Measurements from ENCODE around the gene FRMD5.
"Not testable (repeated sequence)": the region's sequence is repeated elsewhere in the genome, so short reads cannot be mapped to it uniquely, and the experiment has no call there.

FRMD5 gene

GRCh38 chr15:44195151-44195740 lies at the start of gene FRMD5:
TSS of gene FRMD5 (minus strand) at chr15:44195271.
- DNase-seq (ENCODE audit: low spot score), result peak; percentile 95

- DNase-seq (ENCODE audit: low spot score), result no peak
Measured at GRCh38 chr15:44243829-44244228, 48.8 kb upstream of the FRMD5 start.

GRCh38 chr15:44243141-44243540 lies 48.1 kb upstream of the FRMD5 start:
- DNase-seq (ENCODE audit: low spot score), result no peak

- no peak for DNase-seq (ENCODE audit: low spot score)
Measured at GRCh38 chr15:44231842-44232241, 36.8 kb upstream of the FRMD5 start.

GRCh38 chr15:44229301-44229700 lies 34.2 kb upstream of the FRMD5 start:
- not testable (repeated sequence) for DNase-seq (ENCODE audit: low spot score)

- DNase-seq (ENCODE audit: low spot score), result no peak
Measured at GRCh38 chr15:44227584-44227983, 32.5 kb upstream of the FRMD5 start.

GRCh38 chr15:44227001-44227400 lies 31.9 kb upstream of the FRMD5 start:
- DNase-seq (ENCODE audit: low spot score), result not testable (repeated sequence)

GRCh38 chr15:44222478-44222877 lies 27.4 kb upstream of the FRMD5 start:
- DNase-seq (ENCODE audit: low spot score), result no peak

- DNase-seq (ENCODE audit: low spot score), result peak; percentile 10
Measured at GRCh38 chr15:44219073-44219472, 24.0 kb upstream of the FRMD5 start.

- no peak for DNase-seq (ENCODE audit: low spot score)
Measured at GRCh38 chr15:44216958-44217357, 21.9 kb upstream of the FRMD5 start.

GRCh38 chr15:44215594-44215993 lies 20.5 kb upstream of the FRMD5 start:
- DNase-seq (ENCODE audit: low spot score), result no peak

- DNase-seq (ENCODE audit: low spot score), result no peak
Measured at GRCh38 chr15:44208956-44209355, 13.9 kb upstream of the FRMD5 start.

GRCh38 chr15:44207643-44208042 lies 12.6 kb upstream of the FRMD5 start:
- DNase-seq (ENCODE audit: low spot score), result no peak

GRCh38 chr15:44199393-44199792 lies 4.3 kb upstream of the FRMD5 start:
- DNase-seq (ENCODE audit: low spot score), result no peak

GRCh38 chr15:44194323-44195150 lies 534 bp downstream of the FRMD5 start:
- no peak for DNase-seq (ENCODE audit: low spot score)

- DNase-seq (ENCODE audit: low spot score), result no peak
Measured at GRCh38 chr15:44193651-44194322, 1.3 kb downstream of the FRMD5 start.

- DNase-seq (ENCODE audit: low spot score), result no peak
Measured at GRCh38 chr15:44188795-44189194, 6.3 kb downstream of the FRMD5 start.

GRCh38 chr15:44186705-44187104 lies 8.4 kb downstream of the FRMD5 start:
- DNase-seq (ENCODE audit: low spot score), result no peak

- DNase-seq (ENCODE audit: low spot score), result no peak
Measured at GRCh38 chr15:44183363-44183762, 11.7 kb downstream of the FRMD5 start.

- DNase-seq (ENCODE audit: low spot score), result no peak
Measured at GRCh38 chr15:44181410-44181809, 13.7 kb downstream of the FRMD5 start.

GRCh38 chr15:44177139-44177538 lies 17.9 kb downstream of the FRMD5 start:
- DNase-seq (ENCODE audit: low spot score), result no peak

GRCh38 chr15:44173813-44174212 lies 21.3 kb downstream of the FRMD5 start:
- DNase-seq (ENCODE audit: low spot score), result no peak

GRCh38 chr15:44163370-44163769 lies 31.7 kb downstream of the FRMD5 start:
- DNase-seq (ENCODE audit: low spot score), result no peak

All from NAMALWA (cell line).